HCT116 (cell line): ENCODE measurements around the gene SH3BGRL3. TPM values are rescaled to one million over a fixed set of nuclear protein-coding genes. Genes with fewer than 3 reads are reported as not detected.

ENCODE experiments used
- ATAC-seq: fragments of 200-7000 bp; cut with Tn5 transposase; 2 replicates; pipeline ENCODE4 v1.9.1; 2020; ENCODE audit warnings: mild to moderate bottlenecking, moderate library complexity
- BruUV-seq: library from RNA; stranded (reverse); fragments of 400-500 nt; replicated peaks from 2 replicates; lab custom pipeline; 2021; lab: Mats Ljungman, UMichigan
- CTCF ChIA-PET: fragments of 300-600 bp; sonication (Branson Sonifier 250); formaldehyde crosslinking; loops from one replicate; lab custom pipeline; 2021; ENCODE audit warnings: antibody characterized with exemption; lab: Charles Lee
- POLR2A ChIA-PET: fragments of 300-600, 350-600 bp; sonication (Branson Sonifier 250); formaldehyde crosslinking; loops from one replicate; lab custom pipeline; 2021; ENCODE audit warnings: antibody characterized with exemption; lab: Charles Lee
- RAD21 ChIA-PET, 2 experiments: fragments of 300-600 bp; sonication (Branson Sonifier 250); formaldehyde crosslinking; loops; one replicate each; lab custom pipeline; 2023; ENCODE audit warnings: low total read pairs in 2 of 2; ENCODE audit not compliant: uncharacterized antibody in 2 of 2, unreplicated experiment in 2 of 2, low non-redundant PET in 1 of 2; lab: Charles Lee
- DNase-seq: peaks from one replicate; pipeline ENCODE4 v3.0.0-alpha.2; 2010; ENCODE audit warnings: low read depth, low spot score
- H2AFZ ChIP-seq: fragments of 200-600 bp; shearing (Covaris generic), sonication (generic); 2 replicates; pipeline ENCODE4 v1.6.1; 2017; ENCODE audit warnings: low read depth, mixed run types, mixed read lengths, antibody characterized with exemption, low read length; ENCODE audit not compliant: poor library complexity, severe bottlenecking
- H3K27ac ChIP-seq: 2 replicates; pipeline ENCODE4 v1.5.1; 2012; ENCODE audit warnings: low read depth, low read length
- H3K27me3 ChIP-seq: fragments of 200-600 bp; sonication (generic); 2 replicates; pipeline ENCODE4 v1.6.1; 2016; ENCODE audit warnings: mixed run types, low read length, mixed read lengths; ENCODE audit not compliant: insufficient read depth
- H3K36me3 ChIP-seq, 2 experiments: fragments of 200-500 bp in 1 of 2; fragments of 200-600 bp in 1 of 2; sonication (Bioruptor generic) in 1 of 2; sonication (generic) in 1 of 2; 2 replicates each; pipeline versions ENCODE4 v1.5.1 to v1.6.1; 2014 to 2016; ENCODE audit warnings: low read length in 2 of 2, inconsistent platforms in 1 of 2, mixed read lengths in 1 of 2, mixed run types in 1 of 2; ENCODE audit not compliant: insufficient read depth in 2 of 2, control insufficient read depth in 1 of 2
- H3K4me1 ChIP-seq, 2 experiments: fragments of 200-600 bp in 1 of 2; sonication (generic) in 1 of 2; 2 replicates each; pipeline versions ENCODE4 v1.5.1 to v1.6.1; 2012 to 2017; ENCODE audit warnings: low read length in 2 of 2, inconsistent platforms in 1 of 2, mild to moderate bottlenecking in 1 of 2, mixed read lengths in 1 of 2, mixed run types in 1 of 2, moderate library complexity in 1 of 2; ENCODE audit not compliant: insufficient read depth in 2 of 2, control insufficient read depth in 1 of 2
- H3K4me2 ChIP-seq: fragments of 200-600 bp; sonication (generic); 2 replicates; pipeline ENCODE4 v1.6.1; 2017; ENCODE audit warnings: mixed run types, low read length, mixed read lengths
- H3K4me3 ChIP-seq, 2 experiments: fragments of 200-600 bp in 1 of 2; sonication (generic) in 1 of 2; replicated peaks in 1 of 2; 2 replicates each; pipeline ENCODE4 v1.5.1; 2011 to 2016; ENCODE audit warnings: low read length in 2 of 2, control low read depth in 1 of 2, low read depth in 1 of 2, mild to moderate bottlenecking in 1 of 2, mixed read lengths in 1 of 2, mixed run types in 1 of 2
- H3K79me2 ChIP-seq: fragments of 200-600 bp; sonication (generic); 2 replicates; pipeline ENCODE4 v1.6.1; 2017; ENCODE audit warnings: mild to moderate bottlenecking, mixed run types, low read length, moderate library complexity, mixed read lengths; ENCODE audit not compliant: insufficient read depth
- H3K9ac ChIP-seq: fragments of 200-600 bp; sonication (generic); 2 replicates; pipeline ENCODE4 v1.6.1; 2016; ENCODE audit warnings: low read length, mixed read lengths
- H3K9me2 ChIP-seq: fragments of 200-600 bp; sonication (generic), shearing (Covaris generic); 2 replicates; pipeline ENCODE4 v1.6.1; 2017; ENCODE audit warnings: mixed run types, mild to moderate bottlenecking, moderate library complexity; ENCODE audit not compliant: insufficient read depth
- H3K9me3 ChIP-seq, 2 experiments: fragments of 200-500 bp in 1 of 2; fragments of 200-600 bp in 1 of 2; sonication (Bioruptor generic) in 1 of 2; sonication (generic) in 1 of 2; 2 replicates each; pipeline ENCODE4 v1.6.1; 2014 to 2017; ENCODE audit warnings: low read length in 2 of 2, mixed read lengths in 2 of 2, inconsistent platforms in 1 of 2, low read depth in 1 of 2, mild to moderate bottlenecking in 1 of 2, mixed run types in 1 of 2, moderate library complexity in 1 of 2; ENCODE audit not compliant: control insufficient read depth in 1 of 2, insufficient read depth in 1 of 2
- H4K20me1 ChIP-seq: fragments of 200-600 bp; sonication (generic), shearing (Covaris generic); 2 replicates; pipeline ENCODE4 v1.6.1; 2017; ENCODE audit warnings: mixed run types, mild to moderate bottlenecking, moderate library complexity; ENCODE audit not compliant: insufficient read depth
- ELF1 ChIP-seq: IDR thresholded peaks from 2 replicates; pipeline ENCODE4 v1.6.1; 2012; ENCODE audit warnings: low read depth, borderline replicate concordance
- POLR2AphosphoS5 ChIP-seq: IDR thresholded peaks from 2 replicates; pipeline ENCODE4 v1.6.1; 2011; ENCODE audit warnings: mild to moderate bottlenecking, low read depth, low read length, moderate library complexity
- SIN3A ChIP-seq: IDR thresholded peaks from 2 replicates; pipeline ENCODE4 v1.6.1; 2012; ENCODE audit warnings: low read depth
- SP1 ChIP-seq: IDR thresholded peaks from 2 replicates; pipeline ENCODE4 v1.6.1; 2012; ENCODE audit warnings: low read depth
- intact Hi-C: fragments of 100-400 bp; cut with micrococcal nuclease; formaldehyde crosslinking; loops from 2 replicates; pipeline ENCODE4 v1.10.0; 2022
- total RNA-seq: library from RNA; stranded (reverse); gene quantifications from one replicate; pipeline ENCODE4 v1.2.1, GENCODE V29; 2021; ENCODE audit not compliant: unreplicated experiment
- TF ChIP-seq, protein P1 (sequence below): IDR thresholded peaks from 2 replicates; pipeline ENCODE4 v1.6.1; 2011; ENCODE audit warnings: mild to moderate bottlenecking, low read length, moderate library complexity; ENCODE audit not compliant: insufficient replicate concordance; ENCODE audit errors: extremely low read depth
- TF ChIP-seq, protein P2 (sequence below): IDR thresholded peaks from 2 replicates; pipeline ENCODE4 v1.6.1; 2012

The SH3BGRL3 gene
- total RNA-seq, 1 experiment from 2014 or later, result 112 TPM

DNA sequence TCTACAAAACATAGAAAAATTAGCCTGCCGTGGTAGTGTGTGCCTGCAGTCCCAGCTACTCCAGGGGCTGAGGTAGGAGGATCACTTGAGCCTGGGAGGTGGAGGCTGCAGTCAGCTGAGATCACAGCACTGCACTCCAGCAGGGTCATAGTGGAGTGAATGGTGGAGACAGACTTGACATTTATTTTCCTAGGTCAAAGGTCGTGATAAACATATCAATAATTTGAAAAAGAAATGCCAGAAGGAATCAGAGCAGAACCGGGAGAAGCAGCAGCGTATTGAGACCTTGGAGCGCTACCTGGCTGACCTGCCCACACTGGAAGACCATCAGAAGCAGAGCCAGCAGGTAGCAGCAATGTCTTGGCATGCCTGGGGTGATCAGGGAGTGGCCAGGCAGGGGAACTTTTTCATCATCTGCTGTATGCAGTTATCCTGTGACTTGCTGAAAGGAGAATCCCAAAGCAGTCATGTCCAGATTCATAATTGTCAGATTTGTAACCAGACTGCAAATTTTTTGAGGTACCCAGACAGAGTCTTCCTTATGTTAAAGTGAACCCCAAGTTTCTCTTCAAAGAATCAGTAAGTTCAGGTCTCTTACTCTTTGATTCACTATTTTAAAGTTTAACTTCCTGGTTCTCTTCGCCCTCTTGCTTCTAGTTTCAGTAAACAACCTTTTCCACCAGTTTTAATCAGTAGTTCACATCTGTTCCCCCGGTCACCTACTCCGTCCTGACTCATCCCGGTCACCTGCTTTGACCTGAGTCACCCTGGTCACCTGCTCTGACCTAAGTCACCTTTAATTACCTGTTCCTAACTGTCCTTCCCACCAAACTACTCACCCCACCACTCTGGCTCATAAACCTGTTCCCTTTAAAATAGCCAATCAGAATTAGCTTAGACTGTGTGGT, 11.3 kb upstream of the SH3BGRL3 start:
- CTCF ChIA-PET, result interaction anchor here (1.3 kb wide), 1 partner anchor 11 kb away, joined by 4 read pairs; the partner anchor contains the start of gene SH3BGRL3
- Histone ChIP-seq H2AFZ (no peak overlapping the region), H3K79me2 (no peaks in the 10 kb centered on the region), H3K4me1 (no peaks in the 10 kb centered on the region), H3K27ac (no peak overlapping the region), H3K36me3 (peaks cover 43 to 80% of the 10 kb centered on the region in 2 experiments), H3K4me2 (no peak overlapping the region), H3K4me3 (no peak overlapping the region), H3K9ac (no peak overlapping the region), H3K9me2 (no peaks in the 10 kb centered on the region), H3K9me3 (0 out of 4 replicates have a peak, but pooled peaks cover 6 to 7% of the 10 kb centered on the region in 2 experiments), H3K27me3 (no peaks in the 10 kb centered on the region), H4K20me1 (no peaks in the 10 kb centered on the region)
- no peak for DNase-seq
- intact Hi-C loops, result no loop called here
- TF ChIP-seq, protein P1, sequence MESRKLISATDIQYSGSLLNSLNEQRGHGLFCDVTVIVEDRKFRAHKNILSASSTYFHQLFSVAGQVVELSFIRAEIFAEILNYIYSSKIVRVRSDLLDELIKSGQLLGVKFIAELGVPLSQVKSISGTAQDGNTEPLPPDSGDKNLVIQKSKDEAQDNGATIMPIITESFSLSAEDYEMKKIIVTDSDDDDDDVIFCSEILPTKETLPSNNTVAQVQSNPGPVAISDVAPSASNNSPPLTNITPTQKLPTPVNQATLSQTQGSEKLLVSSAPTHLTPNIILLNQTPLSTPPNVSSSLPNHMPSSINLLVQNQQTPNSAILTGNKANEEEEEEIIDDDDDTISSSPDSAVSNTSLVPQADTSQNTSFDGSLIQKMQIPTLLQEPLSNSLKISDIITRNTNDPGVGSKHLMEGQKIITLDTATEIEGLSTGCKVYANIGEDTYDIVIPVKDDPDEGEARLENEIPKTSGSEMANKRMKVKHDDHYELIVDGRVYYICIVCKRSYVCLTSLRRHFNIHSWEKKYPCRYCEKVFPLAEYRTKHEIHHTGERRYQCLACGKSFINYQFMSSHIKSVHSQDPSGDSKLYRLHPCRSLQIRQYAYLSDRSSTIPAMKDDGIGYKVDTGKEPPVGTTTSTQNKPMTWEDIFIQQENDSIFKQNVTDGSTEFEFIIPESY, result no peak
- TF ChIP-seq ELF1 (no peak), SIN3A (no peak), SP1 (no peak), POLR2AphosphoS5 (no peak)
- TF ChIP-seq, protein P2, sequence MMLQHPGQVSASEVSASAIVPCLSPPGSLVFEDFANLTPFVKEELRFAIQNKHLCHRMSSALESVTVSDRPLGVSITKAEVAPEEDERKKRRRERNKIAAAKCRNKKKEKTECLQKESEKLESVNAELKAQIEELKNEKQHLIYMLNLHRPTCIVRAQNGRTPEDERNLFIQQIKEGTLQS, result no peak
- RAD21 ChIA-PET, result no interaction called here
- POLR2A ChIA-PET, result no interaction called here
- ATAC-seq, result no peak
- BruUV-seq, result no TSS peak
